Measurements from ENCODE around the gene RFX4. TPM values are rescaled to one million over a fixed set of nuclear protein-coding genes. Genes with fewer than 3 reads are reported as not detected.

RFX4 gene
- total RNA-seq, 2 experiments from 2014 or later, result not detected

DNA sequence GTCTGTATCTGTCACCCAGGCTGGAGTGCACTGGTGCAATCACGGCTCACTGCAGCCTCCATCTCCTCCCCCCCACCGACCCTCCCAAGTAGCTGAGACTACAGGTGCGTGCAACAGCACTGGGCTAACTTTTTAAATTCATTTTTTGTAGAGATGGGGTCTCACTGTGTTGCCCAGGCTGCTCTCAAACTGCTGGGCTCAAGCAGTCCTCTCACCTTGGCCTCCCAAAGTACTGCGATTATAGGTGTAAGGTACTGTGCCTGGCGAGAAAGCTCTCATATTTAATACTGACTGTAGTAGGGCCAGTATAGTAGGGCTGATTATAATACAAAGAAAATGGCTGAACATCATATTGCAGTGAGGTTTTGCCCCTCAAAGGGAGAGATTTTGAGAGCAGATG lies 194.1 kb downstream of the RFX4 start:
- H3K9me3 Mint-ChIP-seq, result no peaks in the 10 kb centered on the region

DNA sequence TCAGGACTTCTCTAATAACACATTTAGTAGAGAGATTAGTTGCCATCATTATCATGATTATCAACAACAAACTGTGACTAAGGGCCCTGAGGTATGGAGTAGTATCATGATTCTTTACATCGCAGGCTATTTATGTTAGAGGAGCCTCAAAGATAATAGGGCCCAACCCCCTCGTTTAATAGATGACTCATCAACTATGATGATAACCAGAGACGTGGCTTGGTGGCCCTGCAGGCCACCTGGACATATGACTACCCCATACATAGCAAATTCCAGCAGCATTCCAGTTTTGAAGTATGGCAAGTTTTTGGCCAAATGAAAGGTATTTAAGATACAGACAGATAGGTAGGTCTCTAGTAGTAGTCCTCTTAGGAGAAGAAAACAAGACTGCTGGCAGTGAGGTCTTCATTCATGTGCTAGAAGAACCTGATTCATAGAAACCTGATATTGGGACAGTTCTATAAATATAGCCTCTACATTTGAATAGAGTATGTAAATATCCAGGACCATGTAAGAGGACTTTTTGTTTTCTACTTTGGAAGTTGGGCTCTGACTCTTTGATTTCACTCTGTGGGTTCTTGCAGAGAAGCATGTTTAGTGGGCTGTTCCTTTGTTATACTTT lies 197.3 kb downstream of the RFX4 start:
- H3K4me1 Mint-ChIP-seq, result peaks cover 23% of the 10 kb centered on the region
- no peak overlapping the region for H3K27ac Mint-ChIP-seq
- no peak for DNase-seq
- no peaks in the 10 kb centered on the region for H3K27me3 Mint-ChIP-seq
- CTCF ChIA-PET, result no interaction called here
- peaks cover 22% of the 10 kb centered on the region for H3K36me3 Mint-ChIP-seq (ENCODE audit: low read depth)
- no peaks in the 10 kb centered on the region for H3K9me3 Mint-ChIP-seq
- H3K4me3 Mint-ChIP-seq, result no peak overlapping the region
- POLR2A ChIA-PET, result no interaction called here

More for the DNA sequence above, 194.1 kb downstream of the RFX4 start:
- H3K36me3 Mint-ChIP-seq (ENCODE audit: low read depth), result peaks cover 17% of the 10 kb centered on the region
- peaks cover 4% of the 10 kb centered on the region for H3K27me3 Mint-ChIP-seq
- H3K4me3 Mint-ChIP-seq, result no peak overlapping the region
- CTCF ChIA-PET, result interaction anchor here (1.2 kb wide), 1 partner anchor 11 kb away, joined by 5 read pairs; no protein-coding TSS in a partner anchor
- POLR2A ChIA-PET, result no interaction called here
- no peak for DNase-seq
- peaks cover 33% of the 10 kb centered on the region for H3K4me1 Mint-ChIP-seq
- H3K27ac Mint-ChIP-seq, result no peak overlapping the region

- no peak overlapping the region for H3K4me3 Mint-ChIP-seq
- peaks cover 4% of the 10 kb centered on the region for H3K9me3 Mint-ChIP-seq
- ChIA-PET CTCF (no interaction called here), POLR2A (no interaction called here)
- no peak overlapping the region for H3K27ac Mint-ChIP-seq
- H3K36me3 Mint-ChIP-seq (ENCODE audit: low read depth), result peaks cover 20% of the 10 kb centered on the region
- peaks cover 2% of the 10 kb centered on the region for H3K4me1 Mint-ChIP-seq
- DNase-seq, result no peak
- no peaks in the 10 kb centered on the region for H3K27me3 Mint-ChIP-seq
Observed at GRCh38 chr12:106782619-106783018, 199.8 kb downstream of the RFX4 start.

DNA sequence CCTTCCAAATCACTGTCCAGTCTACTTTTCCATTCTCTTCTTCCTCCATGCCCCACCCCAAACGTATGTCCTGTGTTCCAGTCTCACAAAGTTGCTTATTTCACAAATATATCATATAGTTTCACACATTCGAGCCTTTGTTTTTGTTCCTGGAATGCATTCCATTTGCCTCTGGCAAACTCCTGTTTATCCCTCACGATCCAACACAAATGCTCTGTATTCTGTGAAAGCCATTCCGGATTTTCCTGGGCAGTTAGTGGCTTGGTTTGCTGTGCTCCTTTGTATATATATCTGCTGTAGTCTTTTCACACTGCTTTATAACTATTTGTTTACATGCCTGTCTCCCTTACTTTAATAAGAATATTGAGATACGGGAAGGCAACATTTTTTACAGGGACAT lies 200.7 kb downstream of the RFX4 start:
- H3K36me3 Mint-ChIP-seq (ENCODE audit: low read depth), result peaks cover 26% of the 10 kb centered on the region
- ChIA-PET POLR2A (no interaction called here), CTCF (no interaction called here)
- no peak for DNase-seq
- H3K27me3 Mint-ChIP-seq, result no peaks in the 10 kb centered on the region
- H3K9me3 Mint-ChIP-seq, result peaks cover 4% of the 10 kb centered on the region
- no peaks in the 10 kb centered on the region for H3K4me1 Mint-ChIP-seq
- H3K4me3 Mint-ChIP-seq, result no peak overlapping the region
- no peak overlapping the region for H3K27ac Mint-ChIP-seq

GRCh38 chr12:106790020-106790419 lies 207.2 kb downstream of the RFX4 start:
- H3K27me3 Mint-ChIP-seq, result no peaks in the 10 kb centered on the region
- no peaks in the 10 kb centered on the region for H3K4me1 Mint-ChIP-seq
- H3K4me3 Mint-ChIP-seq, result no peak overlapping the region
- H3K9me3 Mint-ChIP-seq, result peaks cover 4% of the 10 kb centered on the region
- peaks cover 51% of the 10 kb centered on the region for H3K36me3 Mint-ChIP-seq (ENCODE audit: low read depth)
- H3K27ac Mint-ChIP-seq, result no peak overlapping the region
- CTCF ChIA-PET, result interaction anchor here (0.9 to 1.4 kb wide), 2 partner anchors 13 to 24 kb away, joined by 3 to 5 read pairs; no protein-coding TSS in a partner anchor
- POLR2A ChIA-PET, result no interaction called here
- DNase-seq, result no peak

DNA sequence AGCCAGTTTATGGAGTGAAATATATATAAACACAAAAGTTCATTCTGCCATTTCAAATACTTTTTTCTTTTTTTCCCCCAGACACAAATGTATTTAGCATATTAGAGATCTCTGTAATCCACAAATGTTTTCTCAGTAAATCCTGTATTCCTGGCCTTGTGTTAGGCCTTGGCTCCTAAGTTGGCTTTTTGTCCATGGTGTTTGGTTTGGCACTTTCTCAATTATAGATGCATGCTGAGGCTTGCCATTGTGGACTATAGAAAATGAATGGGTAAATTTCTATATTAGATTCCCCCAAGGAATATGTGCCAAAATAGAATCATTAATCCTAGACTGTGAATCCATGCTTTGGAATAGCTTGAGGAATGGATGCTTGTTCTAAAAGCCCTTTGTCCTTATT lies 208.7 kb downstream of the RFX4 start:
- ChIA-PET CTCF (interaction anchor here (1.1 kb wide), 1 partner anchor 16 kb away, joined by 3 read pairs; no protein-coding TSS in a partner anchor), POLR2A (no interaction called here)
- Mint-ChIP-seq H3K9me3 (peaks cover 4% of the 10 kb centered on the region), H3K27me3 (no peaks in the 10 kb centered on the region), H3K36me3 (ENCODE audit: low read depth) (peaks cover 46% of the 10 kb centered on the region), H3K27ac (no peak overlapping the region), H3K4me3 (no peak overlapping the region), H3K4me1 (no peaks in the 10 kb centered on the region)
- no peak for DNase-seq

DNA sequence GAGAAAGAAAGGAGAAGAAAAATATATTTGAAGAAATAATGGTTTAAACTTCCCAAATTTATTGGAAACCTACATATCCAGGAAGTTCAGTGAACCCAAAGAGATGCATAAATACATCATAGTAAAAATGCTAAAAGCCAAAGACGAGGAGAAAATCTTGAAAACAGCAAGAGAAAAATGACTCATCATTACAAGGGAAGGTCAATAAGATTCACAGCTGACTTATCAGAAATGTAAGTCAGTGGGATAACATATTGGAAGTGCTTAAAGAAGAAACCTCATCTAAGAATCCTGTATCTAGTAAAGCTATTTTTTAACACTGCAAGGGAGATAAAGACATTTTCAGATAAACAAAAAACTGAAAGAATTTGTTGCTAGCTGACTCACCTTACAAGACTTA lies 211.6 kb downstream of the RFX4 start:
- ChIA-PET CTCF (no interaction called here), POLR2A (no interaction called here)
- Mint-ChIP-seq H3K27ac (no peak overlapping the region), H3K4me3 (no peak overlapping the region), H3K27me3 (no peaks in the 10 kb centered on the region), H3K4me1 (no peaks in the 10 kb centered on the region), H3K9me3 (no peaks in the 10 kb centered on the region), H3K36me3 (ENCODE audit: low read depth) (peaks cover 26% of the 10 kb centered on the region)
- DNase-seq, result no peak

DNA sequence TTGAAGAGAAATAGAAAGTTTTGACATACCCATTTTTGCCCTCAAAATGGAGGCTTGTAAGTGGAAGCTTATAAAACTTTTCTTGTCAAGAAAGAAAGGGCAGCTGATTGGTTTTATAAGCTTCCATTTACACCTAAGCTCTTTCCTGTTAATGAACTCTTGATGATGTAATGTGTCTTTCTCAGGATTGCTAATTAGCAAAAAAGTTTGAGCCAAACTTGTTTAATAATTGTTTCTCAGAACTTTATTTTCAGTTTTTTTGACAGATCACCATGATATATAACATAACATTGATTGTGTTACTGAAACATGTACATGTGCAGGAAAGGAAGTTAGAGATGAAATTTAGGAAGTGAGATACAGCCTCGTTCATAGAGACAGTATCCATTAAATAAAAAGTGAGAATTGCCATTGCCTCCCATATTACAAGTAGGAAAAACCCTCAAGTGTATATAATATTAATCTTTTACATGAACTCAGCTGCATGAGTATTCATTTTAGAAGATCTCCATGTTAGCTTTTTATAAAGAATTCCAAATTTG lies 218.4 kb downstream of the RFX4 start:
- Mint-ChIP-seq H3K4me1 (no peaks in the 10 kb centered on the region), H3K36me3 (ENCODE audit: low read depth) (peaks cover 15% of the 10 kb centered on the region), H3K4me3 (no peak overlapping the region), H3K27ac (no peak overlapping the region), H3K9me3 (no peaks in the 10 kb centered on the region), H3K27me3 (no peaks in the 10 kb centered on the region)
- no peak for DNase-seq
- ChIA-PET POLR2A (interaction anchor here (0.7 kb wide), 1 partner anchor 36 kb away, joined by 3 read pairs; no protein-coding TSS in a partner anchor), CTCF (no interaction called here)

DNA sequence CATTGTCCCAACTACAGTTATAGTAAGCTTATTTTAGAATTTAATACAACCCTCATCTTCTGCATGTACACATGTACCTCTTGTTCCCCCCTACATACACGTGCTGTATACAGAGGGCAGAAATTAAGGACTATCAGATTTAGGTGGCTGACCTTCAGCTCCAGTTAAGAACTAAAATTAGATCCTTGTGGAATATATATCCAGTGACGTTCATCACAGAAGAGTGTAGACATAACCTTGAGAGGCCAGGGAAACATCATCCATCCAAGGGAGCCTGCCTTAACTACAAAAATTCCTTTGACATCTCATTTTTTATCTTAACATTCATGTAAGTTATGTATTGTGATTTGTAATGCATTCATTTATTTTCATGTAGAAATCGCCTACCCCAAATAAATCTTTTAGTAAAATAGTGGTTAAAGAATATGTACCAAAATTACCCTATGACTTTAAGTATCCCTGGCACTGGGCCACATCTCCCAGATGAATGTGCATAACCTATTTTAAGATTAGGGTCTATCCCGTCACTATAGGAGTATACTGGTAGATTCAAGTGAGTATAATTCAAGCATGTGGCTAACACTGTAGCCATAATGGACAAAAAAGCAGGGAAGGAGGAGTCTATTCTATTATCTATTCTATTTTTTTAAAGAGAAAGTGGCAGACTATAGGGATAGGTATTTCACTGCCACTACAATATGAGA lies 219.2 kb downstream of the RFX4 start:
- no peaks in the 10 kb centered on the region for H3K27me3 Mint-ChIP-seq
- DNase-seq, result no peak
- H3K36me3 Mint-ChIP-seq (ENCODE audit: low read depth), result peaks cover 20% of the 10 kb centered on the region
- H3K4me3 Mint-ChIP-seq, result no peak overlapping the region
- CTCF ChIA-PET, result no interaction called here
- POLR2A ChIA-PET, result no interaction called here
- no peaks in the 10 kb centered on the region for H3K9me3 Mint-ChIP-seq
- no peaks in the 10 kb centered on the region for H3K4me1 Mint-ChIP-seq
- no peak overlapping the region for H3K27ac Mint-ChIP-seq

GRCh38 chr12:106804668-106805067 lies 221.9 kb downstream of the RFX4 start:
- Mint-ChIP-seq H3K27me3 (no peaks in the 10 kb centered on the region), H3K4me1 (no peaks in the 10 kb centered on the region), H3K36me3 (ENCODE audit: low read depth) (peaks cover 21% of the 10 kb centered on the region), H3K9me3 (no peaks in the 10 kb centered on the region), H3K27ac (no peak overlapping the region), H3K4me3 (no peak overlapping the region)
- no peak for DNase-seq
- ChIA-PET POLR2A (no interaction called here), CTCF (no interaction called here)

Other genes with a start within 250 kb of the RFX4 start
- gene POLR3B, start 225.3 kb upstream of the RFX4 start, total RNA-seq, result 1 to 10 TPM; 5.3 to 6.1 TPM
- 10 to 100 TPM; 13.6 to 14.0 TPM for gene RIC8B, start 191.7 kb downstream of the RFX4 start, total RNA-seq

Data from activated CD4-positive, alpha-beta T cell treated with anti-CD3 and anti-CD28 coated beads, Interleukin-2, amount 10 ng/mL, durations not matched to agents 7 days and 5 days (primary cell).